HUES6 (cell line): ENCODE results near the gene MYH14.

ENCODE experiments used
- H3K27ac ChIP-seq: 2 replicates; pipeline ENCODE4 v1.7.0; 2013; ENCODE audit warnings: low read depth, mild to moderate bottlenecking, low read length, inconsistent platforms
- H3K27me3 ChIP-seq: 2 replicates; pipeline ENCODE4 v1.6.1; 2013; ENCODE audit warnings: low read length; ENCODE audit not compliant: control insufficient read depth, insufficient read depth
- H3K36me3 ChIP-seq: 2 replicates; pipeline ENCODE4 v1.6.1; 2013; ENCODE audit warnings: low read length; ENCODE audit not compliant: control insufficient read depth, insufficient read depth
- H3K4me1 ChIP-seq: 2 replicates; pipeline ENCODE4 v1.6.1; 2013; ENCODE audit warnings: low read length; ENCODE audit not compliant: control insufficient read depth, insufficient read depth
- H3K4me3 ChIP-seq: 2 replicates; pipeline ENCODE4 v1.5.1; 2013; ENCODE audit warnings: low read depth, low read length
- H3K9ac ChIP-seq: one replicate; pipeline ENCODE4 v1.6.1; 2013; ENCODE audit warnings: mild to moderate bottlenecking, low read length
- H3K9me3 ChIP-seq: 2 replicates; pipeline ENCODE4 v1.6.1; 2013; ENCODE audit warnings: low read depth, low read length; ENCODE audit not compliant: control insufficient read depth, insufficient read depth

Gene MYH14

DNA sequence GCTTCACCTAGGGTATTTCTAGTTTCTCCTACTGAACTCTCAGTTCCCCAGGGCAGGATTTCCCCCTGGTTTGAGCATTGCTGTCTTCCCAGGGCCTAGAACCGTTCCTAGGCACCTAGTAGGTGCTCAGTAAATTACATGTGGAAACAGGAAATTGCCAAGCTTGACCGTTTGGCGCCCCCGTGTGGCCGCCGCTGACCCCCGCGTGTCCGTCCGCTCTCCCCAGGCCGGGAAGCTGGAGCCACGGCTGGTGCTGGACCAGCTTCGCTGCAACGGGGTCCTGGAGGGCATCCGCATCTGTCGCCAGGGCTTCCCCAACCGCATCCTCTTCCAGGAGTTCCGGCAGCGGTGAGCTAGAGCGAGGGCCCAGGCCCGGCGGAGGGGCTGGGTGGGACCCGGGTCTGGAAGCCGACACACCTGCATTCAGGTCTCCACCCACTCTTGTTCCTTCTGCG is 55.5 kb downstream of the MYH14 start:
- H3K36me3 ChIP-seq = peaks cover 22% of the 10 kb centered on the region
- peaks cover 6% of the 10 kb centered on the region for H3K9me3 ChIP-seq
- no peak overlapping the region for H3K4me3 ChIP-seq
- H3K9ac ChIP-seq = no peak overlapping the region
- no peaks in the 10 kb centered on the region for H3K4me1 ChIP-seq
- H3K27me3 ChIP-seq = no peaks in the 10 kb centered on the region
- no peak overlapping the region for H3K27ac ChIP-seq

DNA sequence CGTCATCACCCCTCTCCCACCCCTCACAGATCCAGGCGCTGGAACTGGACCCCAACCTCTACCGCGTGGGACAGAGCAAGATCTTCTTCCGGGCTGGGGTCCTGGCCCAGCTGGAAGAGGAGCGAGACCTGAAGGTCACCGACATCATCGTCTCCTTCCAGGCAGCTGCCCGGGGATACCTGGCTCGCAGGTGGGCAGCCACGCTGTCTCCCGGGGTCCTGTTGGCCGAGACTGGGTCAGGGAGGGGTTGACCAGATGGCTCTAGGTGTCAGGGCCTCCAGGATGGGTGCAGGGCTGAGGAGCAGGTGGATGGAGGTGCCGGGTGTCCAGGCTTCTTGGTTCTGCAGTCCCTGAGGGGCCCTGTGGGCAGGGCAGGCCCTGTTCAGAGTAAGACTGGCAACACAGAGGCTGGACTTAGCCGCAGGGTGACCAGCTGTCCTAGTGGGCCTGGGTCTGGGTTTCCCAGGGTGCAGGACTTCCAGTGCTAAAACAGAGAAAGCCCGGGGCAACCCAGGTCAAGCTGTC is 58.1 kb downstream of the MYH14 start:
- H3K9ac ChIP-seq = no peak overlapping the region
- H3K27me3 ChIP-seq = no peaks in the 10 kb centered on the region
- H3K4me1 ChIP-seq = no peaks in the 10 kb centered on the region; the same call in 1 of the 2 replicates
- no peak overlapping the region for H3K27ac ChIP-seq
- H3K4me3 ChIP-seq = no peak overlapping the region
- H3K9me3 ChIP-seq = no peaks in the 10 kb centered on the region; the same call in 1 of the 2 replicates
- peaks cover 14% of the 10 kb centered on the region for H3K36me3 ChIP-seq

DNA sequence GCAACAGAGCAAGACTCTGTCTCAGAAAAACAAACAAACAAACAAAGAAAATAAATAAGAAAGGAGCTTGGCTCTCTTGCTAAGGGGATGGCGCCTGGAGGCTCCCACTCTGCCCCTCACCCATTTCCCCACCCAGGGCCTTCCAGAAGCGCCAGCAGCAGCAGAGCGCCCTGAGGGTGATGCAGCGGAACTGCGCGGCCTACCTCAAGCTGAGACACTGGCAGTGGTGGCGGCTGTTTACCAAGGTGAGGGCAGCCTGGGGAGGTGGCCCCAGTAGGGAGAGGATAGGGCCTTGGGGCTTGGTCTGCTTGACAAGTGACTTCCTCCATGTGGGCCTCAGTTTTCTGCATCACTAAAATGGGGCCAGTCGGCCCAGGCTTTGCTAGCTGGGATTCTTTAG is 59.8 kb downstream of the MYH14 start:
- Histone ChIP-seq H3K27me3 (no peaks in the 10 kb centered on the region), H3K4me1 (no peaks in the 10 kb centered on the region; the same call in 1 of the 2 replicates), H3K9me3 (no peaks in the 10 kb centered on the region), H3K4me3 (no peak overlapping the region), H3K36me3 (peaks cover 6% of the 10 kb centered on the region), H3K27ac (no peak overlapping the region), H3K9ac (no peak overlapping the region)

DNA sequence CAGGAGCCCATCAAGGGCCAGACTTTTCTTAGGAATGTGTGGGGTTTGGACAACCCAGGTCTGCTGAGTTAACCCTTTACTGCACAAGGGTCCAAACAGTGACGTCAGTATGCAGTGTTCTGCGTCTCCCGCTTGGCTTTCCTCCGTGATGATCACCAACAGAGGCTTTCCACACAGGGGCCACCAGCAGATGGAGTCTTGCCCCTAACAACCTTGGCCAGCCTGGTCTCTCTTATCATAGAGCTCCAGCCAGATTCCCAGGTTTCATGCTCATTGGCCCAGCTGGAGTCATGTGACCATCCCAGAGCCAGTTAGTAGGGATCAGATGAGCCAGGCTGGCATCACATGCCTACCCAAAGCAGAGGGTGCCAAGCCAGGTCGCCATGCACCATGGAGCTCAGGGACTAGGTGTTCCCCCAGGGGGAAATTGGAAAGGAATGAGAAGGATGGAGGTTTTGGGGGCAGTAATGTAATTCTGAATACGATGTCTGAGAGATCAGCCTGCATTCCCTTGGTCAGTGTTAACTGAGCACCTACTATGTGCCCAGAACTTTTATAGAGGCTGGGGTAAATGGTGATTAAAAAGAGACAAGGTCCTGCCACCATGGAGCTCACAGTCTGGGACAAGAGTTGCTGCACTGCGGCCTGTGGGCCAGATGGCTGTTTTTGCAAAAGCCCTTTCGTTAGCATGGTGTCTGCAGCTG is 61.2 kb downstream of the MYH14 start:
- H3K27ac ChIP-seq = no peak overlapping the region
- peaks cover 10% of the 10 kb centered on the region for H3K36me3 ChIP-seq
- no peaks in the 10 kb centered on the region; the same call in 1 of the 2 replicates for H3K4me1 ChIP-seq
- no peak overlapping the region for H3K9ac ChIP-seq
- H3K27me3 ChIP-seq = no peaks in the 10 kb centered on the region
- no peak overlapping the region for H3K4me3 ChIP-seq
- H3K9me3 ChIP-seq = no peaks in the 10 kb centered on the region

DNA sequence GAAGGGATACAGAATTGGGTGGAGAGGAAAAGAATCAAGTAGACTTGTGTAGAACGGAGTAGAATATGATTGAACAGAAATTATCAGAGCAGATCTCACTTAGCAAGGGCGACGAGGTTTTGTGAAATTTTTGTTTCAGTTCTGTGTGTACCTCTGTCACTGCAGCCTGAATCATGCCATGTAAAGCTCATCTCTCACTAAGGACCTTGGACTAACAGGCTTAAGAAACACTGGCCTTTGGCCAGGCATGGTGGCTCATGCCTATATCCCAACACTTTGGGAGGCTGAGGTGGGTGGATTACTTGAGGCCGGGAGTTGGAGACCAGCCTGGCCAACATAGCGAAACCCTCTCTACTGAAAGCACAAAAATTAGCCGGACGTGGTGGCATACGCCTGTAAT is 62.6 kb downstream of the MYH14 start:
- Histone ChIP-seq H3K36me3 (peaks cover 9% of the 10 kb centered on the region), H3K9ac (no peak overlapping the region), H3K27ac (no peak overlapping the region), H3K4me3 (no peak overlapping the region), H3K9me3 (no peaks in the 10 kb centered on the region), H3K27me3 (no peaks in the 10 kb centered on the region), H3K4me1 (no peaks in the 10 kb centered on the region; the same call in 1 of the 2 replicates)

DNA sequence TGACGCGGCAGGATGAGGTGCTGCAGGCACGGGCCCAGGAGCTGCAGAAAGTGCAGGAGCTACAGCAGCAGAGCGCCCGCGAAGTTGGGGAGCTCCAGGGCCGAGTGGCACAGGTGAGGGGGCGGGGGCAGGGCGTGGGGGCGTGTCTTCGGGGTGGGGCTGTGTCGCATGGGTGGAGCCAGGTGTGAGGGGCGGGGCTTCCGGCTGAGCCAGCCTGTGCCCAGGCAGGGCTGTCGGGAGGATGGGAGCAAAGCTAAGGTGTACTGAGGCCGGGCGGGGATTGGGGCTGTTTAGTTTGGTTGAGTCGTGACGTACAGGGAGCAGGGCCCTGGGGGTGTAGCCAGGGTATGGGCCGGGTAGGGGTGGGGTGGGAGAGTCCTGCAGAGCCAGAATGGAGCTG is 63.5 kb downstream of the MYH14 start:
- Histone ChIP-seq H3K4me1 (no peaks in the 10 kb centered on the region; the same call in 1 of the 2 replicates), H3K4me3 (peak overlapping the region; percentile 40), H3K9me3 (no peaks in the 10 kb centered on the region), H3K27me3 (no peaks in the 10 kb centered on the region), H3K36me3 (peaks cover 17% of the 10 kb centered on the region), H3K9ac (no peak overlapping the region), H3K27ac (no peak overlapping the region)

DNA sequence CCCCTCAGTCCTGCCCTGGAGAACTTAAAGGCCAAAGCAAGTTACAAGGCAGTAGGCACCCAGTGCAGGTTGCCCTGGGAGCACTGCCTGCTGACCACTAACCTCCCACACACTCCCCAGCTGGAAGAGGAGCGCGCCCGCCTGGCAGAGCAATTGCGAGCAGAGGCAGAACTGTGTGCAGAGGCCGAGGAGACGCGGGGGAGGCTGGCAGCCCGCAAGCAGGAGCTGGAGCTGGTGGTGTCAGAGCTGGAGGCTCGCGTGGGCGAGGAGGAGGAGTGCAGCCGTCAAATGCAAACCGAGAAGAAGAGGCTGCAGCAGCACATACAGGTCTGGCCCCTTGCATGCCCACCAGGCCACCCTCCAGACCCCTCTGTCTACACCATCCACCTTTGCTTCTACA is 64.6 kb downstream of the MYH14 start:
- no peak overlapping the region for H3K27ac ChIP-seq
- H3K9ac ChIP-seq = no peak overlapping the region
- H3K4me3 ChIP-seq = no peak overlapping the region
- no peaks in the 10 kb centered on the region; the same call in 1 of the 2 replicates for H3K4me1 ChIP-seq
- H3K9me3 ChIP-seq = no peaks in the 10 kb centered on the region
- H3K27me3 ChIP-seq = no peaks in the 10 kb centered on the region
- peaks cover 21% of the 10 kb centered on the region for H3K36me3 ChIP-seq

DNA sequence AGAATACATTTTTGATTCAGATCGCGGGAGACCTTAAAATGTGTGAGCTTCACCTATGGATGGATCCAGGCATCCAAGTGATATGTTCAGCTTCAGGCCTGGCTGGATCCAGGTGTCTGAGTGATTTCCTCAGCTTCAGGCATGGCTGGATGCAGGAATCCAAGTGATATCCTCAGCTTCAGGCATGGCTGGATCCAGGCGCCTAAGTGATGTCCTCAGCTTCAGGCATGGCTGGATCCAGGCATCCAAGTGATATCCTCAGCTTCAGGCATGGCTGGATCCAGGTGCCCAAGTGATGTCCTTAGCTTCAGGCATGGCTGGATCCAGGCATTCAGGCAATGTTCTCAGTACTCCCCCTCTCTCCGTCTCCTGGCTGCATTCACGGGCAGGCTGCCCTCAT is 65.1 kb downstream of the MYH14 start:
- Histone ChIP-seq H3K4me1 (no peaks in the 10 kb centered on the region; the same call in 1 of the 2 replicates), H3K36me3 (peaks cover 23% of the 10 kb centered on the region), H3K9me3 (no peaks in the 10 kb centered on the region), H3K27me3 (no peaks in the 10 kb centered on the region), H3K9ac (no peak overlapping the region), H3K27ac (no peak overlapping the region), H3K4me3 (no peak overlapping the region)

DNA sequence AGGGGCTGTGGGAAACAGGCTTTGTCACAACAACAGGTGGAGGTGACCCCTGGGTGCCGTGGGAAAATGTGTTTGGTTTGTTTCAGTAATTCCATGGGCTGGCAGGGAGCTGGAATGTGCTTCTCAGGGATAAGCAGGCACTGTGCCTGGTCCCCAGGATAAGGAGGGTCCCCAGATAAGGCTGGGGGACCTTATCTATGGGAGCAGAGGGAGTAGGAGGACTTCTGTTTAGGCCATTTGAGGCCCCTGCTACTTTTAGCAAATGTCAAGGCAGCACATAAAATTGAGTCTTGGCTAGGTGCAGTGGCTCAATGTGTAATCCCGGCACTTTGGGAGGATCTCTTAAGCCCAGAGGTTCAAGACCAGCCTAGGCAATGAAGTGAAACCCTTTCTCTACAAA is 66.2 kb downstream of the MYH14 start:
- Histone ChIP-seq H3K36me3 (peaks cover 27% of the 10 kb centered on the region), H3K27ac (no peak overlapping the region), H3K4me1 (no peaks in the 10 kb centered on the region; the same call in 1 of the 2 replicates), H3K27me3 (no peaks in the 10 kb centered on the region), H3K9me3 (no peaks in the 10 kb centered on the region), H3K4me3 (no peak overlapping the region), H3K9ac (no peak overlapping the region)

DNA sequence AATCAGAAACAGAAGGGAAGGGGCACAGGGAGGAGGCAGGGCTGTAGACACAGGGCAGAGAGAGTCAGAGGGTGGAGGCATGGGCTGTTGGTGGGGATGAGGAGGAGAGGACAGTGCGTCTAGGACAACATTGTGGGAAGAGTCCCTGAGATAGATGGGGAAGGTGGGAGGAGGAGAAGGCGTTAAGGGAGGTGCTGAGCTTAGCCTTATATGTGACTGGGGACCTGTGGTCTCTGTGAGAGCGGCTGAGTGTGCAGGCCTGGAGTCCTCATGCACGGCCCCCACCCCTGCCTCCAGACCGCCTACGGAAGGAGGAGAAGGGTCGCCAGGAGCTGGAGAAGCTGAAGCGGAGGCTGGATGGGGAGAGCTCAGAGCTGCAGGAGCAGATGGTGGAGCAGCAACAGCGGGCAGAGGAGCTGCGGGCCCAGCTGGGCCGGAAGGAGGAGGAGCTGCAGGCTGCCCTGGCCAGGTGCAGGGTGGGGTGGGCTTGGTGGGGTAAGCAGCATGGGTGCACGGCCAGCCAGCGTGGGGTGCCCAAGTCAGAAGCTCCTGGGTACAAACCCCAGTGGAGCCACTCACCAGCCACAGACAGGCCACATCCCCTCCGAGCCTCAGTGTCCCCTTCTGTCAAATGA is 69.0 kb downstream of the MYH14 start:
- Histone ChIP-seq H3K4me3 (no peak overlapping the region), H3K9me3 (no peaks in the 10 kb centered on the region), H3K27me3 (no peaks in the 10 kb centered on the region), H3K9ac (no peak overlapping the region), H3K27ac (no peak overlapping the region), H3K4me1 (no peaks in the 10 kb centered on the region), H3K36me3 (peaks cover 33% of the 10 kb centered on the region)

DNA sequence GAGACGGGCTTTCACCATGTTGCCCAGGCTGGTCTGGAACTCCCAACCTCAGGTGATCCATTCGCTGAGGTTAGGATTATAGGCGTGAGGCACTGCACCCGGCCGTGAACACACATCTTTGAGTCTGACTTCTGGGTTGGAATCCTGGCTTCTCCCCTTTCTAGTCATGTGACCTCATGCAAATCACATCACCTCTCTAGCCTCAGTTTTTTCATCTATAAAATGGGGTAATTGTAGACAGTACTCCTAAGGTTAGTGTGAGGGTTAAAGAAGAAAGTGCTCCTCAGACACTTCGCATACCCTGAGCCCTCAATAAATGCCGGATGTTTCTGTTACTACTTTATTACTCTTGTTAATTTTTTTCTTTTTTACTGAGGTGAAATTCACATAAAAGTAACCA is 70.4 kb downstream of the MYH14 start:
- Histone ChIP-seq H3K4me1 (no peaks in the 10 kb centered on the region), H3K27me3 (no peaks in the 10 kb centered on the region), H3K9me3 (no peaks in the 10 kb centered on the region), H3K36me3 (peaks cover 30% of the 10 kb centered on the region), H3K27ac (no peak overlapping the region), H3K9ac (no peak overlapping the region), H3K4me3 (no peak overlapping the region)
